Liver (tissue), 2 donors: ENCODE data around the gene NUP43.
A peak's percentile ranks its signal among the peaks of the same experiment; 100 is the strongest.

Source experiments
- FOXA1 ChIP-seq: IDR thresholded peaks from 2 replicates; pipeline ENCODE4 v1.6.1; 2016; ENCODE audit warnings: antibody characterized with exemption
- REST ChIP-seq: IDR thresholded peaks from 2 replicates; pipeline ENCODE4 v1.6.1; 2016; ENCODE audit warnings: antibody characterized with exemption, mild to moderate bottlenecking
- SP1 ChIP-seq: IDR thresholded peaks from 2 replicates; pipeline ENCODE4 v1.6.1; 2018; ENCODE audit warnings: antibody characterized with exemption, mild to moderate bottlenecking
- donor health status: healthy.

- TF ChIP-seq REST (peak; percentile 67), FOXA1 (no peak), SP1 (peak; percentile 54)
These were observed 28.5 kb downstream of the NUP43 start, which contains the start of gene LATS1 for GRCh38 chr6:149717588-149718458.
